ENCODE measurements around the gene TM9SF3.
"Not testable (repeated sequence)": the region's sequence is repeated elsewhere in the genome, so short reads cannot be mapped to it uniquely, and the experiment has no call there.

The TM9SF3 gene

DNA sequence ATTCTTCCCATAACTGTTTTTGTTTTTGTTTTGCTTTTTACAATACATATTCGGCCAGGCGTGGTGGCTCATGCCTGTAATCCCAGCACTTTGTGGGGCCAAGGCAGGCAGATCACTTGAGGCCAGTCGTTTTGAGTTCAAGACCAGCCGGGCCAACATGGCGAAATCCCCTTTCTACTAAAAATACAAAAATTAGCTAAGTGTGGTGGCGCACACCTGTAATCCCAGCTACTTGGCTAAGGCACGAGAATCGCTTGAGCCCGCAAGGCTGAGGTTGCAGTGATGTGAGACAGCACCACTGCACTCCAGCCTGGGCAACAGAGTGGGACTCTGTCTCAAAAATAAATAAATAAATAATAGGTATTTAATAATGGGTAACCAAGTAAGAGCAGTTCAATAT, 2.3 kb downstream of the TM9SF3 start:
- Histone ChIP-seq H3K4me1 (ENCODE audit: control insufficient read depth, insufficient read depth, low read length, poor library complexity, severe bottlenecking) (peaks cover 26% of the 10 kb centered on the region), H3K4me3 (ENCODE audit: extremely low read depth, insufficient read depth, low read length, poor library complexity, severe bottlenecking) (no peak overlapping the region), H3K27ac (ENCODE audit: low read depth, low read length, severe bottlenecking) (no peak overlapping the region), H3K36me3 (ENCODE audit: control insufficient read depth, insufficient read depth, low read length) (peaks cover 18% of the 10 kb centered on the region), H3K9me3 (ENCODE audit: control insufficient read depth, low read length) (no peaks in the 10 kb centered on the region)
- 80 to 89% methylated on average over 7 of the region's 9 CpGs for WGBS, 2 experiments (ENCODE audit: insufficient coverage in 2 of 2)

GRCh38 chr10:96584035-96584434, 2.8 kb downstream of the TM9SF3 start:
- H3K36me3 ChIP-seq (ENCODE audit: control insufficient read depth, insufficient read depth, low read length), result peaks cover 18% of the 10 kb centered on the region
- peaks cover 21% of the 10 kb centered on the region for H3K4me1 ChIP-seq (ENCODE audit: control insufficient read depth, insufficient read depth, low read length, poor library complexity, severe bottlenecking)
- H3K27ac ChIP-seq (ENCODE audit: low read depth, low read length, severe bottlenecking), result no peak overlapping the region
- no peaks in the 10 kb centered on the region for H3K9me3 ChIP-seq (ENCODE audit: control insufficient read depth, low read length)
- no CpG with 5 or more reads among the region's 1 CpG for WGBS, 2 experiments (ENCODE audit: insufficient coverage in 2 of 2)
- no peak overlapping the region for H3K4me3 ChIP-seq (ENCODE audit: extremely low read depth, insufficient read depth, low read length, poor library complexity, severe bottlenecking)

- 88% methylated on average over 1 of the region's 2 CpGs; no CpG with 5 or more reads in 1 of the 2 experiments for WGBS, 2 experiments (ENCODE audit: insufficient coverage in 2 of 2)
- Histone ChIP-seq H3K36me3 (ENCODE audit: control insufficient read depth, insufficient read depth, low read length) (peaks cover 40% of the 10 kb centered on the region), H3K4me3 (ENCODE audit: extremely low read depth, insufficient read depth, low read length, poor library complexity, severe bottlenecking) (no peak overlapping the region), H3K9me3 (ENCODE audit: control insufficient read depth, low read length) (no peaks in the 10 kb centered on the region), H3K4me1 (ENCODE audit: control insufficient read depth, insufficient read depth, low read length, poor library complexity, severe bottlenecking) (peaks cover 5% of the 10 kb centered on the region), H3K27ac (ENCODE audit: low read depth, low read length, severe bottlenecking) (no peak overlapping the region)
These were observed 7.7 kb downstream of the TM9SF3 start for GRCh38 chr10:96579133-96579532.

GRCh38 chr10:96578633-96579032, 8.2 kb downstream of the TM9SF3 start:
- H3K27ac ChIP-seq (ENCODE audit: low read depth, low read length, severe bottlenecking), result no peak overlapping the region
- H3K36me3 ChIP-seq (ENCODE audit: control insufficient read depth, insufficient read depth, low read length), result peaks cover 40% of the 10 kb centered on the region
- 91 to 94% methylated on average over 3 to 5 of the region's 5 CpGs for WGBS, 2 experiments (ENCODE audit: insufficient coverage in 2 of 2)

DNA sequence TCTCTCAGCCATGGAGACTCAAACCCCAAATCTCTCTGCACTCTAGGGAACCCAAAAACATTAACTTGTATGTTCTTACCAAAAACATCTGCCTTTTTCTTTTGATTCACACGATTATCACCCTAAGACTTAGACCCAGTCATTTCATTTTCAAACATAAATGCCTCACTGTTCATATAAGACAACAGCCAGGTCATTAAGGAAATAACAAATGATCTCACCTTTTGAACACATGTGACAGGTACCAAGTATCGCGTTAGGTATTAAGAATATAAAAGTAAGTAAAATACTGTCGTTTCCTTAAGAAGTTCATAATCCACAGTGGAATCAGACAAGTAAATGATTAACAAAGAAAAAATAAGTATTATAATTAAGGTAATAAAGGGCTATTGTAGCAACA, 8.8 kb downstream of the TM9SF3 start:
- H3K4me1 ChIP-seq (ENCODE audit: control insufficient read depth, insufficient read depth, low read length, poor library complexity, severe bottlenecking), result peaks cover 5% of the 10 kb centered on the region
- WGBS, 2 experiments (ENCODE audit: insufficient coverage in 2 of 2), result 75 to 100% methylated on average over 1 of the region's 4 CpGs
- H3K36me3 ChIP-seq (ENCODE audit: control insufficient read depth, insufficient read depth, low read length), result peaks cover 40% of the 10 kb centered on the region
- no peak overlapping the region for H3K27ac ChIP-seq (ENCODE audit: low read depth, low read length, severe bottlenecking)
- no peak overlapping the region for H3K4me3 ChIP-seq (ENCODE audit: extremely low read depth, insufficient read depth, low read length, poor library complexity, severe bottlenecking)
- H3K9me3 ChIP-seq (ENCODE audit: control insufficient read depth, low read length), result no peaks in the 10 kb centered on the region

More at GRCh38 chr10:96578633-96579032, 8.2 kb downstream of the TM9SF3 start:
- no peak overlapping the region for H3K4me3 ChIP-seq (ENCODE audit: extremely low read depth, insufficient read depth, low read length, poor library complexity, severe bottlenecking)
- H3K4me1 ChIP-seq (ENCODE audit: control insufficient read depth, insufficient read depth, low read length, poor library complexity, severe bottlenecking), result peaks cover 5% of the 10 kb centered on the region
- no peaks in the 10 kb centered on the region for H3K9me3 ChIP-seq (ENCODE audit: control insufficient read depth, low read length)

- Histone ChIP-seq H3K27ac (ENCODE audit: low read depth, low read length, severe bottlenecking) (no peak overlapping the region), H3K9me3 (ENCODE audit: control insufficient read depth, low read length) (no peaks in the 10 kb centered on the region), H3K36me3 (ENCODE audit: control insufficient read depth, insufficient read depth, low read length) (peaks cover 40% of the 10 kb centered on the region), H3K4me3 (ENCODE audit: extremely low read depth, insufficient read depth, low read length, poor library complexity, severe bottlenecking) (no peak overlapping the region), H3K4me1 (ENCODE audit: control insufficient read depth, insufficient read depth, low read length, poor library complexity, severe bottlenecking) (peaks cover 4% of the 10 kb centered on the region)
- no CpG with 5 or more reads among the region's 1 CpG for WGBS, 2 experiments (ENCODE audit: insufficient coverage in 2 of 2)
These were observed 9.7 kb downstream of the TM9SF3 start for GRCh38 chr10:96577069-96577468.

DNA sequence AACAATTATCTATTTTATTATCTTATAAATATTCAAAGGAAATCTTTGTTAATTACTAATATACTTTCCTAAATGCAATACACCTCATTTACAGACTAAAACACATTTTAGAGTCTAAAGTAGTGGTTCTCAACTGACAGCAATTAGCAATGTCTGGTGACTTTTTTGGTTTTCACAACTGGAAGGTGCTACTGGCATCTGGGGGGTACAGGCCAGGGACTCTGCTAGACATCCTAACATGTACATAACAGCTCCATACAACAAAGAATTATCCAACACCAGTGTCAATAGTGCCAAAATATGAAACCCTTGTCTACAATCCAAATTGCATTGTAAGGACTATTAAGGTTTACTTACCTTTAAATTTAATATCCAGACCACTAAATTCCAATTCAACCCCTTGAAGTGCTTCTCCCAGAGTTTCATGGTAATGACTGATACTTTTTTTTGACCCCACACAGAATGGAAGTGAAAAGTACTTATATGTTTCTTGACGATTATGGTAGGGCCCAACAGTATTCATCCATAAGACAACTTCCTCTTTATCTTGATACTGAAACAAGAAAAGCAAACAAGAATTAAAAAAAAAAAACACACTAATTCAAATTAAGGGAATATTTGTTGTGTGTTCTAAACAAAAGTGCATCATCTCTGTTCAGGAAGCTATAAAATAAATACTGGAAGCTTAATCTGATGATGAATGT, 10.4 kb downstream of the TM9SF3 start:
- Histone ChIP-seq H3K4me1 (ENCODE audit: control insufficient read depth, insufficient read depth, low read length, poor library complexity, severe bottlenecking) (no peaks in the 10 kb centered on the region), H3K36me3 (ENCODE audit: control insufficient read depth, insufficient read depth, low read length) (peaks cover 37% of the 10 kb centered on the region), H3K4me3 (ENCODE audit: extremely low read depth, insufficient read depth, low read length, poor library complexity, severe bottlenecking) (no peak overlapping the region), H3K9me3 (ENCODE audit: control insufficient read depth, low read length) (no peaks in the 10 kb centered on the region), H3K27ac (ENCODE audit: low read depth, low read length, severe bottlenecking) (no peak overlapping the region)
- WGBS, 2 experiments (ENCODE audit: insufficient coverage in 2 of 2), result no CpG with 5 or more reads among the region's 1 CpG

DNA sequence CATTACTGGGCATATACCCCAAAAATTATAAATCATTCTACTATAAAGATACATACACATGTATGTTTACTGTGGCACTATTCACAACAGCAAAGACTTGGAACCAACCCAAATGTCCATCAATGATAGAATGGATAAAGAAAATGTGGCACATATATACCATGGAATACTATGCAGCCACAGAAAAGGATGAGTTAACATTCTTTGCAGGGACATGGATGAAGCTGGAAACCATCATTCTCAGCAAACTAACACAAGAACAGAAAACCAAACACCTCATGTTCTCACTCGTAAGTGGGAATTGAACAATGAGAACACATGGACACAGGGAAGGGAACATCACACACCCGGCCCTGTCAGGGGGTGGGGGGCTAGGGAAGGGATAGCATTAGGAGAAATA, 12.2 kb downstream of the TM9SF3 start:
- H3K4me1 ChIP-seq (ENCODE audit: control insufficient read depth, insufficient read depth, low read length, poor library complexity, severe bottlenecking), result not testable (repeated sequence)
- H3K36me3 ChIP-seq (ENCODE audit: control insufficient read depth, insufficient read depth, low read length), result peaks cover 54% of the 10 kb centered on the region
- 100% methylated on average over 1 of the region's 2 CpGs for WGBS, 2 experiments (ENCODE audit: insufficient coverage in 2 of 2)

GRCh38 chr10:96573036-96573435, 13.8 kb downstream of the TM9SF3 start:
- peaks cover 67% of the 10 kb centered on the region for H3K36me3 ChIP-seq (ENCODE audit: control insufficient read depth, insufficient read depth, low read length)
- 95 to 96% methylated on average over 2 to 3 of the region's 5 CpGs for WGBS, 2 experiments (ENCODE audit: insufficient coverage in 2 of 2)

More for the DNA sequence above, 12.2 kb downstream of the TM9SF3 start:
- H3K4me3 ChIP-seq (ENCODE audit: extremely low read depth, insufficient read depth, low read length, poor library complexity, severe bottlenecking); H3K9me3 ChIP-seq (ENCODE audit: control insufficient read depth, low read length); H3K27ac ChIP-seq (ENCODE audit: low read depth, low read length, severe bottlenecking): not testable (repeated sequence)

GRCh38 chr10:96570983-96571964, 15.5 kb downstream of the TM9SF3 start:
- Histone ChIP-seq H3K4me3 (ENCODE audit: extremely low read depth, insufficient read depth, low read length, poor library complexity, severe bottlenecking) (no peak overlapping the region), H3K4me1 (ENCODE audit: control insufficient read depth, insufficient read depth, low read length, poor library complexity, severe bottlenecking) (no peaks in the 10 kb centered on the region), H3K9me3 (ENCODE audit: control insufficient read depth, low read length) (no peaks in the 10 kb centered on the region), H3K36me3 (ENCODE audit: control insufficient read depth, insufficient read depth, low read length) (peaks cover 65% of the 10 kb centered on the region), H3K27ac (ENCODE audit: low read depth, low read length, severe bottlenecking) (no peak overlapping the region)
- 85% methylated on average over 4 of the region's 10 CpGs for WGBS, 2 experiments (ENCODE audit: insufficient coverage in 2 of 2)

More at GRCh38 chr10:96573036-96573435, 13.8 kb downstream of the TM9SF3 start:
- no peak overlapping the region for H3K27ac ChIP-seq (ENCODE audit: low read depth, low read length, severe bottlenecking)
- H3K9me3 ChIP-seq (ENCODE audit: control insufficient read depth, low read length), result no peaks in the 10 kb centered on the region
- H3K4me1 ChIP-seq (ENCODE audit: control insufficient read depth, insufficient read depth, low read length, poor library complexity, severe bottlenecking), result no peaks in the 10 kb centered on the region
- no peak overlapping the region for H3K4me3 ChIP-seq (ENCODE audit: extremely low read depth, insufficient read depth, low read length, poor library complexity, severe bottlenecking)

All from mesodermal cell (in vitro differentiated cells).